WI38 (cell line): ENCODE measurements around the gene WTAP.

Experiments
- H3K4me3 ChIP-seq: 2 replicates; pipeline ENCODE4 v1.5.1; 2011; ENCODE audit warnings: low read depth, mild to moderate bottlenecking, control low read depth, low read length
- TF ChIP-seq, protein P1 (sequence below): IDR thresholded peaks from 2 replicates; pipeline ENCODE4 v1.5.1; 2012; ENCODE audit warnings: low read depth, mild to moderate bottlenecking, control low read depth, low read length

The WTAP gene

DNA sequence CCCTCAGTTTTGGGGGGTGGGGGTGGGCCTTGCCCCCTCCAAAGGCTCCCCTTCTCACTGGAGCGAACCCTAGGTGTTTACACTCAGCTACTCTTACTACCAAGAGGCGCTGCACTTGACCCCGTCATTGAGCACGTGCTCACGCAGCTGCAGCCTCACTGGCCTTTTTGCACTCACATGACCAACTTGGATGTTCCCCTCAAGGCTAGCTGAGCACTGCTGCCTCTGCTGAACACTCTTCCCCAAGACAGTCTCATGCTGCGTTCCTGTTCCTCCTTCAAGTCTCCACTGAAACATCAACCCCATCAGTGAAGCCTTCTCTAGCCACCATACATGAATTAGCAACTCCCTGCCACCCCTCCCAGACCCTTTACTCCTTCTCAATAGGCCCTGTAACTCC, 38.3 kb upstream of the WTAP start:
- TF ChIP-seq, protein P1, sequence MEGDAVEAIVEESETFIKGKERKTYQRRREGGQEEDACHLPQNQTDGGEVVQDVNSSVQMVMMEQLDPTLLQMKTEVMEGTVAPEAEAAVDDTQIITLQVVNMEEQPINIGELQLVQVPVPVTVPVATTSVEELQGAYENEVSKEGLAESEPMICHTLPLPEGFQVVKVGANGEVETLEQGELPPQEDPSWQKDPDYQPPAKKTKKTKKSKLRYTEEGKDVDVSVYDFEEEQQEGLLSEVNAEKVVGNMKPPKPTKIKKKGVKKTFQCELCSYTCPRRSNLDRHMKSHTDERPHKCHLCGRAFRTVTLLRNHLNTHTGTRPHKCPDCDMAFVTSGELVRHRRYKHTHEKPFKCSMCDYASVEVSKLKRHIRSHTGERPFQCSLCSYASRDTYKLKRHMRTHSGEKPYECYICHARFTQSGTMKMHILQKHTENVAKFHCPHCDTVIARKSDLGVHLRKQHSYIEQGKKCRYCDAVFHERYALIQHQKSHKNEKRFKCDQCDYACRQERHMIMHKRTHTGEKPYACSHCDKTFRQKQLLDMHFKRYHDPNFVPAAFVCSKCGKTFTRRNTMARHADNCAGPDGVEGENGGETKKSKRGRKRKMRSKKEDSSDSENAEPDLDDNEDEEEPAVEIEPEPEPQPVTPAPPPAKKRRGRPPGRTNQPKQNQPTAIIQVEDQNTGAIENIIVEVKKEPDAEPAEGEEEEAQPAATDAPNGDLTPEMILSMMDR, result no peak
- no peak overlapping the region for H3K4me3 ChIP-seq

DNA sequence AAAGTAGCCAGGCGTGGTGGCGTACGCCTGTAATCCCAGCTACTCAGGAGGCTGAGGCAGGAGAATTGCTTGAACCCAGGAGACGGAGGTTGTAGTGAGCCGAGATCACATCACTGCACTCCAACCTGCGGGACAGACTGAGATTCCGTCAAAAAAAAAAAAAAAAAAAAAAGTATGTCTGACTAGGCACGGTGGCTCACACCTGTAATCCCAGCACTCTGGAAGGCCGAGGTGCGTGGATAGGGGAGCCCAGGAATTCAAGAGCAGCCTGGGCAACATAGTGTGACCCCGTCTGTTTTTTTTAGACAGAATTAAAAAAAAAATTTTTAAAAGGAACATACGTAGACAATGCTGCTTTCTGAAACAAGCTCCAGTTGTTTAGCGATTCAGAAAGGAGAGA, 37.2 kb upstream of the WTAP start:
- 0 out of 2 replicates have a peak overlapping the region, but pooled peaks have one; percentile 4 for H3K4me3 ChIP-seq

DNA sequence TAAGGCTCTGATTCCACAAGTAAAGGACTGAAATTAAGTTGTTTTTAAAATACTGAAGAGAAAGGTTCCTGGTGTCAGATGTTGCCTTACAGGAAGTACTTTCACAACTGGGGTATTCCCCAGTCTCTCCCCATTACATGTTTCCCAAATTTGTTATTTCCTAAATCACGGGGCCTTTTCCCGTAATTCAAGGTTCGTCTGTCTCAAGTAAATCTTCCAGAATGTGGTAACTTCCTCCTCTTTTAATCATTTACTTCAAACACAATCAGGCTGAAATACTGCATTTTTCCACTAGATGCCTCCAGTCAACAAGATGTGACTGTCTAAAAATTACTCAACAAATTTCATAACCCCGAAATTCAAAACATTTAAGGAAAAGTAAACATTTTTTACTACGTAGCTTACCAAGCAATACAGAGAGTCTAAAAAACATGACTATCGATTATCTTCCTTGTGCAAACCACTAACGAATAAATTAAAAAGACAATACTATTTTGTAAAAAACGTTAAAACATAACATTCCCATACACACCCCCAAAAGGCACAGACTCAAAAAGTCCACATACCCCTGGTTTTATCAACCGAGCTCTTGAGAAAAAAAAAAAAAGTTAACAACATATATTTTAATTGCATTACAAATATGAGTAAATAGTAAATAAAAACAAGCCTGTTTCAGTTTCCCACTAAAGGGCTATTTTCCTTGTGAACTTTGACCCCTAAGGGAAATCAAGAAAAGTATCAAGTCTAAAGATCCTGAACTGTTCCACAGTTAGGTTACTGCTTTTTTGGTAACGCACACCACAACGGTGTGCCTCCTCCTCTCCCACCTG, 36.0 kb upstream of the WTAP start:
- H3K4me3 ChIP-seq, result peak overlapping the region; percentile 66
- TF ChIP-seq, protein P1, result peak; percentile 52; the same call in 1 of the 2 replicates

DNA sequence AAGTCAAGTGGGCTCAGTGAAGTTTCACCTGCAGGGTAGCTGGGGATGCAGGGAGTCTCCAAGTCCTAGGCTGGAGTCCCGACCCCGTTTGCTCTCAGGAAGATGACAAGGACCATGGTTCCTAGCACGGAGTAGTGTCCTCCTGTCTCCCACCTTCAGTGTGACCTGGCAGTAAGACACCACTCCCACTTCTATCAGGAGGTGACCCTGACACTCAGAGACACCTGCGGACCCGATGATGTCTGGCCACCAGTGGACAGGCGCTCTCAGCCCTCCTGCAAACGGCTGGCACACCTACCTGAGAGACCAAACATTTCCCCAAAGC, 35.4 kb upstream of the WTAP start:
- peak overlapping the region; percentile 66 for H3K4me3 ChIP-seq
- TF ChIP-seq, protein P1, result no peak

DNA sequence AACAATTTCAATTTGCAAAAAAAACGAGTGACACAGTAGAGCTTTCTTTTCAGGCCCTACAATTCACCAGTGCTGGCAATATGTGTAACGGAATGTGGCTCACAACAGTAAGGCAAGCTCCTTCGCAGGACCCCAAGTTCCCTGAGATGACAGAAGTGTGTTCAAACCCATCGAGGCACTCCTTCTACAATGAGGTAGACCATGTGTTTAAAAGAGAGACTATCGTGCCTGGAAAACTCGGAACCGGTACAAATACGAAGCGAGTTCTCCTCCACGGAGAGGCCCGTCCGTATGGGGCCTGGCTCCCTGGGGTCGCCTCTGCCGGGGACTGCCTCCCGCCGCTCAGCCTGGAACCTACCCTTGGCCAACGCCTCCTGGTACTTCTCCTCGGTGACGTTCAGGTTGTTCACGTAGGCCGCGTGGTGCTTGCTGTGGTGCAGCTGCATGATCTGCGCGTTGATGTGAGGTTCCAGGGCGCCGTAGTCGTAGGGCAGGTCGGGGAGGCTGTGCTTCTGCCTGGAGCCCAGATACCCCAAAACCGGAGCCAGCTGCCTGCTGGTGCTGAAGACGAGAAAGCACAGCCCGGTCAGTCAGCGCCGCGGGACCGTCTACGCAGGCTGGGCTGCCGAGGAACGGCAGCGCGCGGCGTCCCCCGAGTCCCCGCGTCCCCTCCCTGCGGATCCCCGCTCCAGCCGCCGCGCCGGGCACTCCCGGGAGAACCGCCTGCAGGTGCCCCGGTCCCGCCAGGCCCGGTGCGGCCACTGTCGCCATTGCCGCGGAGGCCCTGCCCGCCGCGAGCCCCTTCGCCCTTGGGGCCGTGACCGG, 34.8 kb upstream of the WTAP start:
- TF ChIP-seq, protein P1, result no peak
- H3K4me3 ChIP-seq, result peak overlapping the region; percentile 66

DNA sequence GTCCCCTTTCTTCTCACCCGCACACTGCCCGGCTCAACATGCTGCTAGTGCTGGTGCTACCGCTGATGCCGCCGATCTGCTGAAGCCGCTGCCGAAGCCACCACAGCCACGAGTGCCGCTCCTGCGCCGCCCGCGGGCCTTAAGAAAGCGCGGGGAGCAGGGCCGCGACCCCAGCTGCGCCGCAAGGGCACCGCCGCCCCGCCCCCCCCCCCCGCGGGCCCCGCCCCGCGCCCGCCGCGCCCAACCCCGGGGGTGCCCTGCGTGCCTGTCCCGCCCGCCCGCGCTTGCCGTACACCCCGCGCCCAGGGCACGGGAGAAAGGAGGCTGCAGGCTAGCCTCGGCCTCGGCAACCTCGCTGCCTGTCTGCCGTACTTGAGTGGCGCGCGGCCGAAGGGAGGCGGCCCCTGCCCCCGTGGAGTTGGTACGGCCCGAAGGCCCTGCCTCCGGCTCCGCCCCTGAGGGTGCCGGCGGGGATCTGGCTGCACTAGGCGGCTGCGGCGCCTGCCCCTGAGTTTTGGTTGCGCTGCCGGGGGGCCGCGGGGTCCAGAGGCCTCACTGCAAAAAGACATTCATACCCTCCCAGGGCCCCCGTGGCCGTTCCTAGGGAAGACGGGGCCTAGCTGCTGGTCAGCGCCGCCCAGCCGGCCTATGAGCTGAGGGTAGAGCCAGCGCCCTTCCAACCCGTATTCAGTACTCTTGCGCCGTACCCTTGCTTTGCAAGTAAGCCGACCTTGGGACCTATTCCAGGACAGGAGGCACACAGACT, 34.0 kb upstream of the WTAP start, which contains the start of gene SOD2:
TSS of gene SOD2 (minus strand) at position 114 of the 766 bp plus-strand sequence. CDS start at position 40, 74 bp downstream.
- H3K4me3 ChIP-seq, result peak within 1 kb of the TSS; percentile 66
- TF ChIP-seq, protein P1, result no peak

DNA sequence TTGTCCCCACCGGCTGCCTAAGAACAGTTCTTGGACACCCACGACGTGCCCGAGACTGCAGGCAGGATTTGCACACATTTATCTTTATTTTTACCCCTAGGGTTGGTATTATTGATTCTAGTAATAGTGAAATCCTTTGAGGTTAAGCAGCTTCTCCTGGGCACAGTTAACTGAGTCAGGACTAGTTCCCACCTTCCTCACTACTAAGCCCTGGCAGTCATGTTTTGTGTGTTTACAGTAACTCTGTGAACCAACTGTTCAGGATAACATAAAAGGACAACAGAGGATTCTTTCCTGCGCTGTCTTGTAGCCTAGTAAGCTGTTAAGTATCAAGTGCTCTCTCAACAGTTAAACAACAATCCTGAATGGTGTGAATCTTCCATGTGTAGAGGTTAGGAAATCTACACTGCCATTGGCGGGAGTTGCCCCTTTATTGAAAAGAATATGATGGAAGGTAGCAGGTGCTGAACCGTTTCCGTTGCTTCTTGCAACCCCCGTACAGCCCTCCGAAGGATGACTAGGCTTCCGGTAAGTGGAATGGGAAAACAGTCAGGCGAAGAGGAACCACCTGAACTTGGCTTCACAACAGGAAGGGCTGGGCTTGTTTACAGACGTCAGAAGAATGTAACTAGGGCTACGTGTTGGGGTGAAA, 33.3 kb upstream of the WTAP start:
- TF ChIP-seq, protein P1, result no peak
- peak overlapping the region; percentile 66 for H3K4me3 ChIP-seq
